GM04504 (cell line): ENCODE measurements around the gene NDRG4.

Source experiments
- DNase-seq: peaks from one replicate; pipeline ENCODE4 v3.0.0-alpha.2; 2012; ENCODE audit warnings: low read depth

NDRG4 gene

DNA sequence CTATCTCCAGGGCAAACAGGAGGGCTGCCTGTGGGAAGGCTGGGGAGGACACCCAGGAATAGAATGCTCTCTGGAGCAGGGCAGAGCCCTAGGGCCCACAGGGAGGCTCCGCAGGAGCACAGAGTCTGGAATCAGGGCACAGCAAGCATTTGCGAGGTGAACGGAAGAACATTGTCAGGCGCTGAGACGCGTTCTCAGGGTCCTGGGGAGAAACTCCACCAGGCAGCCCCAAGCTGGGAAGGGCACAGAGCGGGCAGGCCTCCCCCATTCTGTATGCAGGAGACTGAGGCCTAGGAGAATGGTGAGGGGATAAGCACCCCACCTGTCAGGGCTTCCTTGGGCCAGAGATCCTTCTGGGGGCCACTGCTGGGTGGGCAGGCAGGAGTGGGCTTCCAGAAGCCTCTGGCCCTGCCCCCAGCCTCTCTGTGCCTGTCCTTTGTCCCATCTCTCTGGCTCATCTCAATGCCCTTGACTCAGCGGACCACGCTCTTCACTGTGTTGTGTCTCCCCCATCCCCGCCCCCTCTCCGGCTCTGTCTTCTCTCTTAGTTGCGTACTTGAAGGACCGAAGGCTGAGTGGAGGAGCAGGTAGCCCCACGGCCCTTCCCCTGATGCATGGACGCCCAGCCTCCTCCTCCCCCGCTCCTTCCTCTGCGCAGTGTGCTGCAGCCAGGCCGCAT lies 10.3 kb downstream of the NDRG4 start:
- DNase-seq: no peak

DNA sequence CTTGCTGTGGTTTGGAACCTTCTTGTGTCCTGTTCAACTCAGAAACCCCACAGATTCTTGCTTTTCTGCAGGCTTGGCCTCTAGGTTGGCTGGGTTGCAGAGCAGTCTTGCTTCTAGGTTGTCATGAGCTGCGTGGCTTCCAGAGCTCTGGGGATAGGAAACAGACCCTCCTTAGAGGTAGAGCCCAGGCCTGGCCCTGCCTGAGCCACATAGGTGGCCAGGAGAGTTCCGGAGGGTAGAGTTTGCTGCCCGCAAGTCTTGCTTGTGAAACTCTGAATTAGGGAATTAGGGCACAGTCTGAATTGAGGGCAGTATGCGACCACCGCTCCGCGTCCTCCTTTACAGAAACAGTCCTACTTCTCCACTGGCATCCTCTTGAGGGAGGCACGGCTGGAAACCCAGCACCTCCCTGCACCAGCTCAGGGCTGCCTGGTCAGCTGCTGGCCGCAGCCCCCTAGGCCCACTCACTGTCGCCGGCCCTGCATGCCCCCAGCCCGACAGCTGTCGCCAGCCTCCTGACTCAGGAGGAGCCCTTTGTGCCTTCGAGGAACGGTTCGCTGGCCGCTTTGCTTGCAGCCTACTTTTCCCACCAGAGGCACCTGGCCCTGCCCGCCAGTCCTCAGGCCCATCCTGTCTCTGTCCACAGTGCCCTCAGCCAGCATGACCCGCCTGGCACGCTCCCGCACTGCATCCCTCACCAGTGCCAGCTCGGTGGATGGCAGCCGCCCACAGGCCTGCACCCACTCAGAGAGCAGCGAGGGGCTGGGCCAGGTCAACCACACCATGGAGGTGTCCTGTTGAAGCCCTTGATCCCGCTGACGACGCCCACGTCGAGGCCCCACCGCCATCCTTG lies 11.1 kb downstream of the NDRG4 start:
- DNase-seq: no peak

DNA sequence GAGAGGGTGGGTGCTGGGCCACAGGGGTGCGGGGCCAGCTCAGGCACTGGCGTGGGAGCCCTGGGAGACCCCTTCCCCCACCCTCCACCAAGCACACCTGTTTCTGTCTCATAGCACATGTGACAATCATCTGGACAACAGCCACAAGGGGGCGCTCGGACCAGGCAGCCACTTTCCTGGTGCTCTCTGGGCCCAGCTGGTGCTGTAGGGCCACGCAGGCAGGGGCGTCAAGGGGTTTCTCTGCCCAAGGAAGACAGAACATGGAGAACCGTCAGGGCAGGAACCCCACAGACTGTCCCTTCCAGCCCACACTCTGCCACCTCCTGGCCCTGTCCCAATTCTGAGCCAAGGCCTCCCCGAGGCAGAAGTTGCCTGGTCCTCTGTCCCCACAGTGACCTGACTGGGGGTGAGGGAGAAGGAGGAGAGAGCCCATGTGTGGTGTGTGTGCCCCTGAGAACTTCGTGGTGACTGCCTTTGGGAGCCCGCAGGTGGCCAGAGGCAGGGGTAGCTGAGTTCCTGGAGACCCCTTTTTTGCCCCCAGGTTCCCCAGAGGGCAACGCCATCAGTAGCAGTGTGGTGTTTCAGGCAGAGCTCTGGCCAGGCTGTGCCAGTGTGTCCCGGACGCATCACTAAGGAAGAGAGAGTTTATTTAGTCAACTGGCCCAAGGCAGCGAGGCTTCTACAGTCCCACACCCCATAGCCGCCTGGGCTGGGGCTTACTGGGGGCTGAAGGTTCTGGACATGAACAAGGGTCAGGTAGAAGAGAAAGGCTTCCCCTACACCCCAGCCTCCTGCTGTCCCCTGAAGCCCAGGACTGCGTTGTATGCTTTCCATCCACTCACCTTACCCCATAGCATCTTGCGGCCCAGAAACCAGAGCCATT lies 12.2 kb downstream of the NDRG4 start:
- DNase-seq: peak; percentile 15

DNA sequence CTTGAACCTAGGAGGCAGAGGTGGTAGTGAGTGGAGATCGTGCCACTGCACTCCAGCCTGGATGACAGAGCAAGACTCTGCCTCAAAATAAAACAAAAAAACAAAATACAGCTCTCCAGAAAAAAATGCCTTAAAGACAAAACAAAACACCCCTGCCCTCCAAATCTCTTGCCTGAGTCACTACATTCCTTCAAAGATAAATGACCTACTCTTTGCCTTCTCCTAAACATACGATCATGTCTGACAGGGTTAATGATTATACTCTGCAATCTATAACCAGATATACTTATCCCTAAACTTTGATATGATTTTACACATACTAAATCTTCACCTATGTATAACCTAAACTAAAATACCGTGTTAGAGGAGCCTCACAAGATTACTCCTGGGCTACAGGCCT lies 13.9 kb downstream of the NDRG4 start:
- no peak for DNase-seq

DNA sequence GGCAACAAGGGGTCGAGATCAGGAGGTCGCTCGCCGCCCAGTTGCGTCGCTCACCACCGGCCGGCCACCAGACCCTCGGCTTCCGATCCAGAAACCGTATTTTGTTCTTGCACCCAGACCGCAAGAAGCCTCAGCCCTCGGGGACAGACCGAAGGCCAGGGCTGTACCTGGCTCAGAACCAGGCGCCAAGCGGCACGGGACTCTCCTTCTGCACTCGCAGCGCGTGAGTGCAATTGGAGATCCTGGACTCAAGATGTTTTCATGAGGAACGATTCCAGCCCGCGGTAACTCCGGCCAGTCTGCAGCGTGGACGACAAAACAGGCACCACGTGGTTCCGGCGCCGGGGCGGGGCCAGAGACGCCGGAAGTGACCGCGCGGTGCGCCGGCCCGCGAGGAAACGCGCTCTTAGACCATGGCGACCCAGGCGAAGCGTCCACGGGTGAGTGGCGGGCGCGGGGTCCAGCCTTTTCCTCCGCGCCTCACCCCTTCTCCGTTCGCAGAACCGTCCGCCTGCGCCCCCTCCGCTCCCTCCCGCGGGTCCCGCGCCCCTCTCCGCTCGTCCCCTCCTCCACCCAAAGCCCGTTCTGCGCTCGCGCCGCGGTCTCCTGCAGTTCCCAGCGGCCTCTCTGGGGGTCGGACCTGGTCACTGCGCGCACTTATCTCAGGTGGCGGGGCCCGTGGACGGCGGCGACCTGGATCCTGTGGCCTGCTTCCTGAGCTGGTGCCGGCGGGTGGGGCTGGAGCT lies 15.4 kb downstream of the NDRG4 start, which contains the start of gene SETD6:
Gene SETD6, plus strand, starts transcription at position 393 of the 746 bp plus-strand sequence. Its CDS starts 21 bp downstream, at position 414.
- peak; percentile 70 for DNase-seq

DNA sequence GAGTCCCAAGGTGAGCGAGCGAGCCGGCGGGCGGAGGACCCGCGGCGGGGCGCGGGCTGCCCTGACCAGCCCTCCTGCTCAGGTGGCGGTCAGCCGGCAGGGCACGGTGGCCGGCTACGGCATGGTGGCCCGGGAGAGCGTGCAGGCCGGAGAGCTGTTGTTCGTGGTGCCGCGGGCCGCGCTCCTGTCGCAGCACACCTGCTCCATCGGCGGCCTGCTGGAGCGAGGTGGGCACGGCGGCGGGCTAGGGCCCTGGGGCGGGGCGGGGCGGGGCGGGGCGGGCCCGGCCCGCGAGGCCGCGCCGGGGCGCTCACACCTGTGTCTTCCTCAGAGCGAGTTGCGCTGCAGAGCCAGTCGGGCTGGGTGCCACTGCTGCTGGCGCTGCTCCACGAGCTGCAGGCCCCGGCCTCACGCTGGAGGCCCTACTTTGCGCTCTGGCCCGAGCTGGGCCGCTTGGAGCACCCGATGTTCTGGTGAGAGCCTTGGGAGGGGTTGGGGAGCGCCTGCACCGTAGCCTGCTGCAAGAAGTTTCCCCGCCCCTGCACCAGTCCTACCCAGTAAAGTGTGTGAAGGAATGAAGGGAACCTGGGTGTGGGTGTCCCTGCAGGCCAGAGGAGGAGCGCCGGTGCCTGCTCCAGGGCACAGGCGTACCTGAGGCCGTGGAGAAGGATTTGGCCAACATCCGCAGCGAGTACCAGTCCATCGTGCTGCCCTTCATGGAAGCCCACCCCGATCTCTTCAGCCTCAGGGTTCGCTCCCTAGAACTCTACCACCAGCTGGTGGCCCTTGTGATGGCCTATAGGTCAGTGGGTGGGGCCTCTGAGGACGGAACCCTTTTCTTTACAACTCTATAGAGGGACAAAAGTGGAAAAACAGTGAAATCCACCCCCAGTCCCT lies 16.2 kb downstream of the NDRG4 start:
- DNase-seq: no peak

DNA sequence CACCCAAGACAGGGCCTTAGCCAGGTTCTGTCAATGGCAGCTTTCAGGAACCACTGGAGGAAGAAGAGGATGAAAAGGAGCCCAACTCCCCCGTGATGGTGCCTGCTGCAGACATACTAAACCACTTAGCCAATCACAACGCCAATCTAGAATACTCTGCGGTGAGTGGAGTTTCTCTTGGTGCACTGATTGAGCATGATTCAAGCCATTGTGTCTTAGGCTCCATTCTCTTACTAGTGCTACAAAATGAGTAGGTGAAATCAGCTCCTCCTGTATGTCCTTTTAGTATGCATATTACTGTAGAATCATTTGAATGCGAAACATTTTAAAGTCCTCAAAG lies 16.8 kb downstream of the NDRG4 start:
- no peak for DNase-seq

DNA sequence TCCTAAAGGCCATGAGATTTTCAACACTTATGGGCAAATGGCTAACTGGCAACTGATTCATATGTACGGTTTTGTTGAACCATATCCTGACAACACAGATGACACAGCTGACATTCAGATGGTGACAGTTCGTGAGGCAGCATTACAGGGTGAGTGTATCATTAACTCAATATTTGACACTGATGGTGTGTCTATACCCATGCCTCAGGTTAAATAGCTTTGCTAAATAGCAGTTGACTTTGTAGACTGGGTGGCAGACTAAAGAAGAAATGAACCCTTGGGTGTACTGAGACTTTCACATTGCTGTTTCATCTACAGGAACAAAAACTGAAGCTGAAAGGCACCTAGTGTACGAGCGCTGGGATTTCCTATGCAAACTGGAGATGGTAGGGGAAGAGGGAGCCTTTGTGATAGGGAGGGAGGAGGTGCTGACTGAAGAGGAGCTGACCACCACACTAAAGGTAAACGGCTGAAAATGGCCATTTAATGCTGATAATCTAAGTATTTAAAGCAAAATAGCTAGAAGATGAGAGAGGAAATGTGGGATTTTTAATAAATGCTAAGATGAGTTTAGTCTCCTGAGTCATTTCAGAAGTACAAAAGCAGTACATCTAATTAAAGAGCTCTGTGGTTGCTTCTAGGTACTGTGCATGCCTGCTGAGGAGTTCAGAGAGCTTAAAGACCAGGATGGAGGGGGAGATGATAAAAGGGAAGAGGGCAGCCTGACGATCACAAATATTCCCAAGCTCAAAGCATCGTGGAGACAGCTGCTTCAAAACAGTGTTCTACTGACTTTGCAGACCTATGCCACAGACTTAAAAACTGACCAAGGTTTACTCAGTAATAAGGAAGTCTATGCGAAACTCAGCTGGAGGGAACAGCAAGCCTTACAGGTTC lies 18.4 kb downstream of the NDRG4 start:
- no peak for DNase-seq

DNA sequence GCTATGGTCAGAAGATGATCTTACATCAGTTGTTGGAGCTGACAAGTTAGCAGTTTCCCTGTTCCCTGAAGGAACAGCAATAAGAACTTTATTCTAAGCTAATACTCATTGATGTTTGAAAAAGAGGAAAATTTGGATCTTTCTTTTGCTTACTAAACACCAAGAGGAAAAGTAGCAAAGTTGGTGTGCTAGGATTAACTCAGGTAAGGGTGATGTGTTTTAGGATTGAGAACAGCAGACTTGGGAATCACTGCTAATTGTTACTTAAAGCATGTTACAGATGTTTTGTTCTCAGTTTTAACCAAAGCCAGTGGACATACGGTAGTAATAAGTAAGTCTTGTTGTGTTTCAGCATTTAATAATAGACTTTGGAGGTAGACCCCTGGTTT lies 19.0 kb downstream of the NDRG4 start:
- no peak for DNase-seq

DNA sequence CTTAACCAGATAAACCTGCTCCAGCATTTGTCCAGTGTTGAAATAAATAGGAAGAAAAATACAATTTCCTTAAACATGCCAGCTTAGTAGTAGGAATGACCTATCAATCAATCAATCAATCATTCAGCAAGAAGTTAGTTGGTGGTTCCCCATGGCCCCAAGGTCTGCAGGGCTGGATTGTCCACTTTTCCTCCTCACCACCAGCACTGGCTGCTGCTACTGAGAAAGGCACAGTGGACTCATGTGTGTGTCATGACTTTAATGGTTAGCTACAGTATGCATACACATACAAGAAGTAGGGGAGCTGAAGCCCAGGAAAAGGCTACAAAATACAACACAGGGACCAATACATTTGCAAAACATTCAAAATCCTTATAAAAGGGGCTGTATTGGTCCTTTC lies 19.8 kb downstream of the NDRG4 start:
- DNase-seq: no peak

DNA sequence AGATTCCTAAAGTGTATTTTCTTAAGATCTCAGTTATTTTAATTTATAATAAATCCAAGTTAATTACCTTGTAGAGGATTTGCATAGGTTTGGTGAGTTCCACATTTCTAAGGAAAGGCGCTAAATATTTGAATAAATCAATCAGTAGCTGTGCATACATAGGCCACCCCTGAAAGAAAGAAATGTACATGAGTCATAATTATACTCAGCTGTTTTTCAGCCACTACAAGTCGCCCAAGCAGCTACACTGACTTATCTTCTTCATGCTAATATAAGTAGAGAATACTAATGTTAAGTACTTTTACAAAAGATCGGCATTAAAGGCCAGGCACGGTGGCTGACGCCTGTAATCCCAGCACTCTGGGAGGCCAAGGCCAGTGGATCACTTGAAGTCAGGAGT lies 30.2 kb downstream of the NDRG4 start:
- DNase-seq: no peak

DNA sequence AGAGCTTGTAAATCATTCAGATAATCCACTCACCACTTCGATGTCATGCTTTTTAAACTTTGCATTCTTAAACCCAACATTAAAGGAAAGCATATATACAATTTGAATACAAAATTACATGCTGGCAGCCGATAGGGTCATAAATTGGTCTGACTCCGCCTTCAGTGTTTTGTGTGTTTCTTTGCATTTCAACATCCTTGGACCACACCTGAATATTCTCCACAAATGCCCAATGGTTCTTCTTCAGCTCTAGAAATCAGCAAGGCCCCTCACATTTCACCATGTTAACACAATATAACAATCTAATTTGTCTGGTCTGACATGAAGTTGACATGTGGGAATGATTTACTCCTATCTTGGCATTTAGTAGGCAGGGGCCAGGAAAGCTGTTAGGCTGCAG lies 32.5 kb downstream of the NDRG4 start:
- no peak for DNase-seq

DNA sequence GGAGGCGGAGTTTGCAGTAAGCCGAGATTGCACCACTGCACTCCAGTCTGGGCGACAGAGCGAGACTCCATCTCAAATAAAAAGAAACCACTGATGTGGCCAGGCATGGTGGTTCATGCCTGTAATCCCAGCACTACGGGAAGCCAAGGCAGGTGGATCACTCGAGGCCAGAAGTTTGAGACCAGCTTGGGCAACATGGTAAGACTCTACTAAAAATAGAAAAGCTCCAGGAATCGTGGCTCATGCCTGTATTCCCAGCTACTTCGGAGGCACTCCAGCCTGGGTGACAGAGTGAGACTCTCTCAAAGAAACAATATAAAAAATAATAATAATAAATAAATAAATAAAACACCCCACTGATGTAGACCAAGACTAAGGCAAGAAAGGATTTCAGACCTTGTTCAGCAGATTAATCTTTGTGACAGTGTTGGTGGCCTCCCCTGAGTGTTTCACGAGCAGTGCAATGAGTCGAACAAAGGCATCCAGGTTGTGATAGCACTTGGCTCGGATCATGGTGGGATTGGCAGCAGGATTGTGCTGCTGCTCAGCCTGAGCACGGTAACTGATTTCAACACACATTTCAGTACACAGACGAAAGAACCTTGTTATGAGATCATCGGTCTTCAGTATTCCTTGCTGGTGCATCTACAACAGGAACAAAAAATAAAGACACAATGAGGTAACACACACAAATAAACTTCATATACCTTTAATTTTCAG lies 34.0 kb downstream of the NDRG4 start:
- no peak for DNase-seq

DNA sequence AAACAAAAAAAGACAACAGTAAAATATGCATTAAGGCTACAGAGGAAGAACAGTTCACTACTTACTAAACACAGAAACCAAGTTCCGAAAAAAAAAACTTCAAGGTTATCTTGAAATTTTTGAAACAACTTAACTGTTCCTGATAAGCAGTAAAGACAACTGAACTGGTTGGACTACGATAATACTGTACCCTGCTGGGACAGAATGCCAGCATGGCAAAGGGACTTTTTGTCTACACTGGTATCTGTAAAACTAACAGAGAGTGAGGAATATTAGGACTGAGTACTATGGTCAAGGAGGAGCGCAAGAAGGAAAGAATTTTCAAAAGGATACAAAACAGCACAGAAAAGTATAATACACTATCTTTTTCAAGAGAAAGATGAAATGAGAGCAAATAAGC lies 35.2 kb downstream of the NDRG4 start:
- no peak for DNase-seq

DNA sequence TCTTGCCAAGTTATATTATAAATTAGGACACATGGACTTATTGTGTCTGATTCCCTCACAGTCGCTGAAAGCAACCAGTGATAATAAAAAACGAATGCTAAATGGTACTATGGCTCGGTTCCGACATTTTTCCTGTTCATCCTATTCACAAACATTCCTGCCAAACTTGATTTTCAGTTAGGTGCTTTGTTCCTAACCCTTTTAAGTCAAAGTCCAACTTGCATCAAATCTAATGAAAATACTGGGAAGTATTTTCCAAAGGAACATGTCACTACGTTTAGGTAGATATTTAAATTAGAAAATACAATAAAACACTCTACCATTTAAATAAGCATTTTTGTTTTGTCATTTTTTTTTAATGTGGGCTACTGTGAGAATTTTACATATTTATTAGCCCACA lies 36.3 kb downstream of the NDRG4 start:
- no peak for DNase-seq

DNA sequence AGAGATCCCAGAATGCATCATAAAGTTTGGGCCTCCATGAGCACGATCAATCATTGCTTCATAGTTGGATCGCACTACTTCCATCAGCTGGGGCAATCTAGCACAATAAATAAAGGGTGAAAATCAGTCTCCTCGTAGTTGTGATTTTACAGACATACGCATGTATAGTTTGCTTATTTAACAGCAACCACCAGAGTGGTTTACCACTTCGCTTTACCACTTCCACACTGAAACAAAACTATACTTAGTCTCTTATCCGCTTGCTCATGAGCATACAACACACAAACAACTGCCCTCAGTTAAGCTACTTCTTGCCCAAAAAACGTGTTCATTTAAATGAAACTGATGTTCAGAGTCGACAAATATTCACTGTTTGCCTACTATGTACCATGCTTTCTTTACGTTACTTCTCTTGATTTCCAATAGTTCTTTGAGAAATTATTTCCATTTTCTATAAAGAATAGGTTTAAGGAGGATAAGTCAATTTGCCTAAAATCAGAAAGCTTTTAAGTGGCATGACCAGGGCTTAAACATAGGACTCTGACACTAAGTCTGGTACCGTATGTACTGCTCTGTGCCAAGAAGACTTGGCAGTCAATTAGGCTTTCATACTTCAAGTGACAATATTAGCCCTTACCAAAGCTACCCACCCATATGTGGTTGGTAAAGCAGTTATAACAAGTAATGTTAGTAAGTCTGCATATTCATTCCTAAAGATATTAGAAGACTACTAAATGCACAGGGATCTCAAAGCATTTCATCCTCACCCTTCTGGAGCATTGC lies 37.4 kb downstream of the NDRG4 start:
- no peak for DNase-seq

DNA sequence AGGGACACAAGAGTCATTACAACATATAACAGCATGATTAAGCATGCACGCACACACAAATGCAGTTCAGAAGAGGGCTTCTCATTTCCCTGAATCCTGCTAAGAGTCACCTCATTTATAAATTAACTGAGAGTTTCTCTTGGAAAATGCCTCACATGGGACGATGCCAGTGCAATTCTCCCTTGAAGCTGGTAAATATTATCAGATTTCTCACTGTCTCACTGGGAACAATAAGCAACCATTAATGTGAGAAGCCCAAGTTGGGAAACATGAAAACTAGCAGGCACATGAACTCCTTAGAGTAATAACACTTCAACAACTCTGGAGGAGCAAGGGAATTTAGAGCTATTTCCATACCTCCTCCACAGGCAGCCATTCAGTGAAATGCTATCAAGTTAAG lies 41.8 kb downstream of the NDRG4 start:
- no peak for DNase-seq

DNA sequence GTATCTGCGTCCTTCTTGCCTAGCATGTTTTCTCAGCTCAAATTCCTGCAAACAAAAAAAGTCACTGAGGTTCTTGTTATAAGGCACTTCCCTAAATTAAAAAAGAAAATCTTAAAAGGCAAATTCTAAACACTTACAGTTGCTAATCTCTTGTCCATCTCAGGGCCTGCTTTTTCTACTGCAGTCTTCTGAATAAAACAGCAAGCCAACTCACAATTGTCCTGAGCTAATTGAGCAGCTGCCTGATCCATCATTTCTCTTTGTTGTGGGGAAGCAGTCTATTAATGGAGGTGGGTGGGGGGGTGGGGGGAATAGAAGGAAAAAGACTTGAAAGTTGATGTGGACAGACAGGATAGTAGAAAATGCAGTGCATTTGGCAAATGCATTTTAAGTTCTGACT lies 42.3 kb downstream of the NDRG4 start:
- DNase-seq: no peak
